ENCODE measurements around the gene NKG7.
A peak's percentile ranks its signal among the peaks of the same experiment; 100 is the strongest.

The NKG7 gene

DNA sequence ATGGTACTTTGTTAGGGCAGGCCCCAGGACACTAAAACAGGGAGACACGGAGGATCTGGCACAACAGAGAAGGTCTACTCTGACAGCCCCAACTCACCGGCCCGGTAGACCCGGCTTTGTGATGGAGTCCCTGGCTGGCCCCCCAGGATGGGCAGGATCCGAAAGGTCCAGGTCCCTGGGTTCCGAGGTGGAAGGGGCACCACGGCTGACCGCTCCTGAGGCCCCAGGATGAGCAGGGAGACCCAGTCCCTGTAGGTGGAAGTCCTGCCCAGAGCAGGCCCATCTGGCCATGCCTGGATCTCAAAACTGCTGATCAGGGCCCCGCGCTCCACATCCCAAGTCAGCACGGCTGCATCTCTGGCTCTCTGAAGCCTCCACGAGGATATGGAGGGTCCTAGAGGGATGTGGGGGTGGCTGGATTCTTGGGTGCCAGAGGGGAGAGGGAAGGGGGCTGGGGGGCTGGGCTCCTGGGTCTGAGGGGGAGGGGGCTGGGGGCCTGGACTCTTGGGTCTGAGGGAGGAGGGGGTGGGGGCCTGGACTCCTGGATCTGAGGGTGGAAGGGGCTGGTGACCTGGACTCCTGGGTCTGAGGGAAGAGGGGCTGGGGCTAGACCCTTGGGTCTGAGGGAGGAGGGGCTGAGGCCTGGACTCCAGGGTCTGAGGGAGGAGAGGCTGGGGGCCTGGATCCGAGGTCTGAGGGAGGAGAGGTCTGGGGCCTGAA, 35.2 kb downstream of the NKG7 start:
- no peak for DNase-seq (ENCODE audit: low spot score)

DNA sequence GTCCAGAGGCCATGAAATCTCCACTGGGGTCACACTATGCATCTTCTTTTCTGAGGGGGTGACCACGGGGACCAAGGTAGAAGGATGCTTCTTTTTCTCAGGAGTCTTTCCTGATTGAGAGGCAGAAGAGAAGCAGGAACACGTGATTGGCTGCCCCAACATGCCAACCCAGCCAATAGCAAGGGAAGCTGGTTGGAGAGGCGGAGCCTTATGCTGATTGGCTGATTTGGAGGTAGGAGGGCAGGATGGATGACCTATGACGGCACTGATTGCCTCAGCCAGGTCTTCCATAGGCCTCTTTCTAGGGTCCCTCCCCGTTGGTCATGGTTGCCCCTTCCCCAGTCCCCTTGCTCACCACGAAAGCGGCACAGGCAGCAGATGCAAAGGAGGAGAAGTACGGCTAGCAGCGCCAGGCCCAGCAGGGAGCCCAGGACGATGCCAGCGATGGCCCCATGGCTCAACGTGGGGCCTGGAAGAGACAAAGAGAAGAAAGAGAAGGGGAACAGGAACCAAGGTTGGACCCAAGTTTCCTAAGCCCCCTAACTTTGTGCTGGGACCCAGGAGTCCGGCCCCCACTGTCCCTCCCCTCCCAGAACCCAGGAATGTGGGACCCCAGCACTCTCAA, 38.5 kb downstream of the NKG7 start:
- DNase-seq (ENCODE audit: low spot score): no peak

DNA sequence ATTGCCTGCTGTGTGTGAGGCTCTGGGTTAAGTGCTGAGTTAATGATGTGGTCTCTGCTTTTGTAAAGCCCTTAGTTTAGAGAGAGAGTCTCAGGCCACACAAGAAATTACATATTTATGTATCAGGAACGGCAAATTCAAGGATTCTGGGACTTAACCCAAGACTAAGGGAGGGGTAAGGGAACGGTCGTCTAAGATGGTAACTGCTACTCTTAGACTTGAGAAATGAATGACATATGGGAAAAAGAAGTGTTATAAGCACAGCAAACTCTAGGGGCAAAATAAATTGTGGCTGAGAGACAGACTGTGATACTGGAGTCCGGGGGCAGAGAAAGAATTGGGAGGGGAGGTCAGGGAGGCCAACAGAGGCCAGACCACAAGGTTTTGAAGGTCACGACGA, 40.7 kb downstream of the NKG7 start:
- DNase-seq (ENCODE audit: low spot score): no peak

DNA sequence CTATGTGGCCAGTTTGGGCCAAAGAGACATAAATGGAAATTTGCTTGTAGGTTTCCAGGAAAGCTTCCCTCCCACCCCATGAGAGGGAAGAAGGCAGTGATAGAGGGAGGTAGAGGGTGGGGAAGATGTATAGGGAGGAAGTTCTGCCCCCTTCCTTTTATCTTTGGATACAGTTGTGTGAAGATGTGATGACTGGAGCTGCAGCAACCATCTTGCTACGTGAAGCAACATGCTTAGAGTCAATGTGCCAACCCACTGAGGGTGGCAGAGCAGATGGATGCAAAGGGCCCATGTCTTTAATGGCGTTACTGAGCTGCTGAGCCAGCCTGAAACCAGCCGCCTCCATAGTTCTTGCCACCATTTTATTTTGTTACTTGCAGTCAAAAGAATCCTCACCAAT, 41.3 kb downstream of the NKG7 start:
- no peak for DNase-seq (ENCODE audit: low spot score)

DNA sequence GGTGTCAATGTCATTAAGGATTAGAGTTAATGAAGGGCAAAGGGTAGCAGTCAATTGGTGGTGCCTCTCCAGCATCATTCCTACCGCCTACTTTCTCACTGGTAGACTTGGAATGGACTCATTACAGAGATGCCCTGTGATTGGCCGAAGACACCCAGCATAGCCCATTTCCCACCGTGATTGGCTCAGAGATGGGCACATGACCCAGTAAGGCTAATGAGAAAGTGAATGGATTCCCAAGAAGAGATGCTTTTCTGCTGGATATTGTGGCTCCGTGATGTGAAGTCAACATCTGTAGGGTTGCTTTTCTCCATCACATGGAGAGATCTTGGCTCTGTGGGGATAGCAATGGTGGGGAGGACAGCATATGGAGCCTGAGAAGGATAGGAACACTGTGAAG, 42.1 kb downstream of the NKG7 start:
- no peak for DNase-seq (ENCODE audit: low spot score)

DNA sequence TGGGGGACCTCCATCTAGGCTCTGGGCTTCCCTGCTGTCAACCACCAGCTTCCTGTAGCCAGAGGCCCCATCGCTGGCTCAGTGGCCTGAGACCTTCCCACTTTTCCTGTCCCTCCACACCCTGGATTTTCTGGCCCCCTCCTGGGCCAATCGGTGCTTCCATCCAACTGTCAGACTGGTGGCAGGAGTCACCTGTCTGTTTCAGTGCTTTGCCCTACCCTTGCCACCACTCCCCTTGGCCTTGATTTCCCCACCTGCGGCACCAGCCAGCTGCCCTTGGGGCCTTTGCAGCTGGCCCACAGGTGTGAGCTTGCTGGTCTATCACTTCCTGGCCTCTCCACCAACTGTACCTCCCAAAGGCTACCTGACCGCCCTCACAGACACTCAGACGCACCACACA, 43.0 kb downstream of the NKG7 start:
- no peak for DNase-seq (ENCODE audit: low spot score)

DNA sequence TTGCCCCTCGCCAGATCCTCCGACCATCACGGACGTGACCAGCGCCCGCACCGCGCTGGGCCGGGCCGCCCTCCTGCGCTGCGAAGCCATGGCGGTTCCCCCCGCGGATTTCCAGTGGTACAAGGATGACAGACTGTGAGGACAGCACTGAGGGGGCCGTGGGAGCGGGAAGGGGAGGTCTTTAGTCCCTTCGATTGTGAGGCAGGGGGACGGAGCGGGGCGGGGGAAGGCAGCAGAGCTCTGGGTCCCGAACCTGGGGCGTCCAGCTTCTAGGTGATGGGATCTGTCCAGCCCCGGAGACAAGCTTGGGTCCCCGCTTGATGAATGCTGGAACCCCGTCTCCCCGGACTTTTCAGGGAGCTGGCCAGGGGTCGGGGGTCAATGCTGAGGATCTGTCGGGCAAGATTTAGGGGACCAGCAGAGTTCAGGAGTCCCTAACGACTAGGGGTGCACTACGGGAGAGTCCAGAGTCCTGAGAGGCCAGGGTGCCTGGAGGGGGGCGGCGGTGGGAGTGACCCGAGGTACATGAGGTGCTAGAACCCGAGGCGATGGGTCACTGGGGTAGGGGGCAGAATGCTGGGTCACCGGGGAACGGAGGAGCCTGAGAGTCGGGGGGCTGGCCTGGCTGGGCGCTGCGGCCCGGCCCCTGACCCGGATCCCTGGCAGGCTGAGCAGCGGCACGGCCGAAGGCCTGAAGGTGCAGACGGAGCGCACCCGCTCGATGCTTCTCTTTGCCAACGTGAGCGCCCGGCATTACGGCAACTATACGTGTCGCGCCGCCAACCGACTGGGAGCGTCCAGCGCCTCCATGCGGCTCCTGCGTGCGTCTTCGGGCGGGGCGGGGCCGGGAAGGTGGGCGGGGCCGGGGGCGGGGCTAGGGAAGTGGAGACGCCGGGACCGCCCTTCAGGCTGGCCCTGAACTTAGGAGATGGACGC, 45.1 kb downstream of the NKG7 start:
- DNase-seq (ENCODE audit: low spot score): peak; percentile 10

DNA sequence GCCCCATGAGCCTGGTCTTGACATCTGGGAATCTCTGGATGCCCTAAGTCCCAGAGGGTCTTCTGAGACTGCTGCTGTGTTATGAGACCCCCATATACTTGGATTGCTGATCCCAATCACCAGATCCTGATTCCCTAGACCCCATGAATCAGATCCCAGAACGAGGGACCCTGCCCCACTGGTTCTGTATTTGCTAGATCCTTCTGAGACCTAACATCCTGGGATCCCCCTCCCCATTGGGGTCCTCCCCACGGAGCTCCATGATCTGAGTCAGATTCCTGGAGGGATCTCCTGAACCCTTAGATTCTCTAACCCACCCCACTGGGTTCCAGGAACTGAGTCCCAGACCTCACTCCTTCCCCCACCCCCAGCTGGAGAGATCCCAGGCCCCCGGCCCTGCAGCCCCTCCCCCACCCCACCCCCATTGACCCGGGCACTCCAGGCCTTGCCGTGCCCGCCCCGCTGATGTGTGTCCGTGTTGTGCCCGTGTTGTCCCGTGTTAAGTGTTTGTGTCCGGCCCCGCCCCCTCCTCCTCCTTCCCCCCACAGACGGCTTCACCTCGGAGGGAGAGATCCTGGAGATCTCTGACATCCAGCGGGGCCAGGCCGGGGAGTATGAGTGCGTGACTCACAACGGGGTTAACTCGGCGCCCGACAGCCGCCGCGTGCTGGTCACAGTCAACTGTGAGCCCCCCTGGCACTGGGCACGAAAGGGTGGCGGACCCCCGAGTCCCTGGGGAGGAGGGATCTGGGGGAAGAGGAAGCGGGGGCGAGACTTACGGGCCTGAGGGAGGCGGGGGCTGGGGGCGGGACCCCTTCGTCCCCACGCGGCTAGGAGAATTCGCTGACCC, 46.0 kb downstream of the NKG7 start:
- DNase-seq (ENCODE audit: low spot score): no peak

DNA sequence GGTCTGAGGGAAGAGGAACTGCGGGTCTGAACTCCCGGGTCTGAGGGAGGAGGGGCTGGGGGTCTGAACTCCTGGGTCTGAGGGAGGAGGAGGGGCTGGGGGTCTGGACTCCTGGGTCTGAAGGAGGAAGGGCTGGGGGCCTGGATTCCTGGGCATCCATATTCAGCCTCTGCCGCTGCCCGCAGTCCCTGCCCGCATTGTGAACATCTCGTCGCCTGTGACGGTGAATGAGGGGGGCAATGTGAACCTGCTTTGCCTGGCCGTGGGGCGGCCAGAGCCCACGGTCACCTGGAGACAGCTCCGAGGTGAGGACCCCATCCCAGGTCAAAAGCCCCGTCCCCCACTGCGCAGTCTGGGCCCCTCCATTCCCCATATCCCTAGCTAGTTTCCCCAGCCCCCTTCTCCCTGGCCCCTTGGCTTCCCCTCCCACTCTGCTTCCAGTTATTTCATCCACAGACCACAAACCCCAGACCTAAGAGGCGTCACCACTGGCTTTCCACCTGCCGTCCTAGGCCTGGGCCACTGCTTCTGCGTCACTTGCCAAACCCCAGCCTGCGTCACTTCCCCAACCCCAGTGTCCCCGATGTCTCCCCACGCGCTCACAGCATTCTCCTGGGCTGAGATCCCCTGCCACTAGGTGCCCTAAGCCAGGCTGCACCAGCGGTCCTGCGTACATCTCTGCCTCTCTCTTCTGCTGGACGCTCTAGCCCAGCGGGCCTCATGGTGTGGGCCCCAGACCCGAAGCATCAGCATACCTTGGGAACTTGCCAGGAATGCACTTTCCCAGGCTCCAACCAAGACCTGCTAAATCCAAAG, 47.1 kb downstream of the NKG7 start:
- DNase-seq (ENCODE audit: low spot score): no peak

DNA sequence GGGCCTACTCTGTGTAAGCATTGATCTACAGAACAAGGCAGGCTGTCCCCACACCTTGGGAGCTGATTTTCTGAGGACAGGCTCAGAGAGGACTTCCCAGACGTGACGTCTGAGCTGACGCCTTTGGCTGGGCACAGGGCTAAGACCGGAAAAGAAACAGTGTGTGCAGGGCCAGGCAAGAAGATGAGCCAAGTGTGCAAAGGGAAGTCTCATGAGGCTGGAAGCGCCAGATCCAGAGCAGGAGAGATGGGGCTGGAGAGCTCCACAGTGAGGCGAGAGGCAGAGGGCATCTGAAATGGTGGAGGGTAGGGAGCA, 48.3 kb downstream of the NKG7 start:
- DNase-seq (ENCODE audit: low spot score): no peak

DNA sequence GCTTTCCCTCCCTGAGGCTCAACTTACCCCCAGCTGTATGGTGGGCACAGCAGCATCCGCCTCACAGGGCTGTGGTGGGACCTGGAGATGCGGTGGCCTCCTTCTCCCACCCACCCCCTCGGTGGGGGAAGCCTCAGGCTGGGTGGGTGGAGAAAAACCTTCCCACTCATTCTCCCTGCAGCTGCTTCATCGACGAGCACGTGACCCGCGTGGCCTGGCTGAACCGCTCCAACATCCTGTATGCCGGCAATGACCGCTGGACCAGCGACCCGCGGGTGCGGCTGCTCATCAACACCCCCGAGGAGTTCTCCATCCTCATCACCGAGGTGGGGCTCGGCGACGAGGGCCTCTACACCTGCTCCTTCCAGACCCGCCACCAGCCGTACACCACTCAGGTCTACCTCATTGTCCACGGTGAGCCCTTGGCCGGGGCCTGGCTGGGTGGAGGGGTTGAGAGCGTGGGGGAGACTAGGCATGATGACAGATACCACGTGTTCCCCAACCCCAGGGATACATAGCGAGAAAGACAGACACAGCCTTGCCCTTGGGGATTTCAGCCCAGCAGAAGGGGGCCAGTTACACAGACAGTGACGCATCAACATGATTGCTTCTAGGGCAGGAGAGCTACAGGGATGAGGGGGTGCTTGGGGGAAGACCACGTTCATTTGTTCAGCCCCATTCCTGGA, 48.8 kb downstream of the NKG7 start:
- no peak for DNase-seq (ENCODE audit: low spot score)

DNA sequence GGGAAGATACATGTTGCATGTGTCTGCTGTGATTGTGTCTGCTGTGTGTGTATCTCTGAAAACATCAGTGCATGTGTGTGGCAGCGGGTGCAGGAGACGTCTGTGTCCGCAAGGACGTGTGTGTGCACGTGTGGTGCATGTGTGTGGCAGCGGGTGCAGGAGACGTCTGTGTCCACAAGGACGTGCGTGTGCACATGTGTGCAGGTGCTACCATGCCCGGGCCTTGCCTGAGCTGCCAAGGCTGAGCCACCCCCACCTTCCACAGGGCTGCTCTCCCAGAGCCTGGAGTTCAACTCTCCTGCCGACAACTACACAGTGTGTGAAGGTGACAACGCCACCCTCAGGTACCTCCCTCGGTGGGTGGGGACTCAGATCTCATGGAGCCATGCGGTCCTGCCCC, 50.7 kb downstream of the NKG7 start:
- DNase-seq (ENCODE audit: low spot score): no peak
